ENCODE results near the gene FGG. TPM values are rescaled to one million over a fixed set of nuclear protein-coding genes. Genes with fewer than 3 reads are reported as not detected.
A peak's percentile ranks its signal among the peaks of the same experiment; 100 is the strongest.

The FGG gene
- total and polyA plus RNA-seq, 2 of the 13 experiments (the other 11 are each of a cell fraction or from before 2014, with no cell fraction given): 1,037 to 2,423 TPM

DNA sequence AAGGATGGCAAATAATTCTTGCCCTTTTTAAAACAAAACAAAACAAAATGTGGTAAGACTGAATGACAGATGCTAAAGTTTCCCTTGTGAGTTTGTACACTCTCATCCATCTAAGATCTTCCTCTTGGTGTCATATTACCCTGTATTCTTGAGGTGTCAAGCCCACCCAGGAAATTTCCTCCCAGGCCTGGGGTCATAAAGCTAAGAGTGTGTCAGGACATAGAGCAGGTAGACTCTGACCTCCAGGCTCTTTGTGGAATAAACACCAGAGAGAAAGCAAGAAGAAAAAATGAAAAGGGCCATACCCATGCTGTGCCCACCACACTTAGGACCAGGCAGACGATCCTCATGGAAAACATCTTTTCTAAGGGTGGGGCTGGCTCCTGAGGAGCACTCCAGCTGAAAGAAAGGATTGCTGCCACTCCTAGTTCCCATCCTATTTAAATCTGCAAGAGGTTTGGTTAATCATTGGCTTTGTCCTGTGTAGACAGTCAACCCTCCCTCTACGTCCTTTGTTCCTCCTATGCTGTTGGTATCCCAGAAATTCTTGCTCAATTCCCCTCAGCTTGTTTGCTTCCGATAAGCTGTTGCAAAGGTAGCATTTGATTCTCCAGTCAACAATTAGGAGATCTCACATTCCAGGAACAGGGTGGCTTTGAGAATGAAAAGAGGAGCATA is 22.0 kb downstream of the FGG start, which contains the start of gene FGA (continued):
- TF ChIP-seq ZNF468 (CRISPR knock-in tag; IDR thresholded peaks at IDR 0.05): no peak
- TF ChIP-seq ZNF253 (CRISPR knock-in tag; IDR thresholded peaks at IDR 0.05; ENCODE audit: borderline replicate concordance): no peak
- TF ChIP-seq ZBTB38 (CRISPR knock-in tag; IDR thresholded peaks at IDR 0.05): 0 out of 2 replicates have a peak, but pooled peaks have one; percentile 23
- TF ChIP-seq ZNF883 (CRISPR knock-in tag; IDR thresholded peaks at IDR 0.05; ENCODE audit: not compliant biosample characterization): no peak
- peak; percentile 77; the same call in 1 of the 2 replicates for TF ChIP-seq ZNF335 (CRISPR knock-in tag; IDR thresholded peaks at IDR 0.05)
- TF ChIP-seq, protein P1, sequence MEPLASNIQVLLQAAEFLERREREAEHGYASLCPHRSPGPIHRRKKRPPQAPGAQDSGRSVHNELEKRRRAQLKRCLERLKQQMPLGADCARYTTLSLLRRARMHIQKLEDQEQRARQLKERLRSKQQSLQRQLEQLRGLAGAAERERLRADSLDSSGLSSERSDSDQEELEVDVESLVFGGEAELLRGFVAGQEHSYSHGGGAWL (CRISPR knock-in tag; IDR thresholded peaks at IDR 0.05): no peak
- TF ChIP-seq NR2C2 (CRISPR knock-in tag; IDR thresholded peaks at IDR 0.05; ENCODE audit: borderline replicate concordance): peak; percentile 65; the same call in 1 of the 2 replicates
- no peak for TF ChIP-seq ZNF441 (CRISPR knock-in tag; IDR thresholded peaks at IDR 0.05; ENCODE audit: borderline replicate concordance)
- TF ChIP-seq ZBTB8A (CRISPR knock-in tag; IDR thresholded peaks at IDR 0.05; ENCODE audit: borderline replicate concordance, low read depth): peak; percentile 31; the same call in 1 of the 2 replicates
- 0 out of 2 replicates have a peak, but pooled peaks have one; percentile 28 for TF ChIP-seq SIN3A (IDR thresholded peaks at IDR 0.05; ENCODE audit: borderline replicate concordance, low read depth, low read length)
- no peak for TF ChIP-seq MBNL3 (CRISPR knock-in tag; conservative IDR thresholded peaks at IDR 0.05)
- TF ChIP-seq, protein P2, sequence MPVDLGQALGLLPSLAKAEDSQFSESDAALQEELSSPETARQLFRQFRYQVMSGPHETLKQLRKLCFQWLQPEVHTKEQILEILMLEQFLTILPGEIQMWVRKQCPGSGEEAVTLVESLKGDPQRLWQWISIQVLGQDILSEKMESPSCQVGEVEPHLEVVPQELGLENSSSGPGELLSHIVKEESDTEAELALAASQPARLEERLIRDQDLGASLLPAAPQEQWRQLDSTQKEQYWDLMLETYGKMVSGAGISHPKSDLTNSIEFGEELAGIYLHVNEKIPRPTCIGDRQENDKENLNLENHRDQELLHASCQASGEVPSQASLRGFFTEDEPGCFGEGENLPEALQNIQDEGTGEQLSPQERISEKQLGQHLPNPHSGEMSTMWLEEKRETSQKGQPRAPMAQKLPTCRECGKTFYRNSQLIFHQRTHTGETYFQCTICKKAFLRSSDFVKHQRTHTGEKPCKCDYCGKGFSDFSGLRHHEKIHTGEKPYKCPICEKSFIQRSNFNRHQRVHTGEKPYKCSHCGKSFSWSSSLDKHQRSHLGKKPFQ (CRISPR knock-in tag; IDR thresholded peaks at IDR 0.05; ENCODE audit: insufficient replicate concordance): no peak
- peak; percentile 98 for TF ChIP-seq SALL1 (CRISPR knock-in tag; IDR thresholded peaks at IDR 0.05)
- no peak for TF ChIP-seq ZNF577 (CRISPR knock-in tag; IDR thresholded peaks at IDR 0.05; ENCODE audit: borderline replicate concordance, low read depth)
- no peak; the same call in 1 of the 2 replicates for TF ChIP-seq SRY (CRISPR knock-in tag; IDR thresholded peaks at IDR 0.05)
- TF ChIP-seq SP140L (CRISPR knock-in tag; IDR thresholded peaks at IDR 0.05; ENCODE audit: borderline replicate concordance): peak; percentile 87; the same call in 1 of the 2 replicates
- TF ChIP-seq, protein P3, sequence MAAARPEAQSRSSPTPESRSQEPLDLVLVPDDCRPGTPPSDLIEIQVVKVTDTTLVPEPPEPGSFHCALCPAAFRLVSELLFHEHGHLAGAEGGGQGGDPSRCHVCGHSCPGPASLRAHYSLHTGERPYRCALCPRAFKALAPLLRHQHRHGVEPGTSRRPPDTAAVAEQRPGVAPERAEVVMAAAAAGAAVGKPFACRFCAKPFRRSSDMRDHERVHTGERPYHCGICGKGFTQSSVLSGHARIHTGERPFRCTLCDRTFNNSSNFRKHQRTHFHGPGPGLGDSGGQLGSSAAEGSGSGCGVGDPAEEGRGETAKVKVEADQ (CRISPR knock-in tag; IDR thresholded peaks at IDR 0.05; ENCODE audit: borderline replicate concordance): no peak
- TF ChIP-seq ZNF20 (CRISPR knock-in tag; IDR thresholded peaks at IDR 0.05): no peak
- no peak for TF ChIP-seq MTA1 (CRISPR knock-in tag; IDR thresholded peaks at IDR 0.05; ENCODE audit: borderline replicate concordance)
- 0 out of 2 replicates have a peak, but pooled peaks have one; percentile 30 for TF ChIP-seq YEATS4 (CRISPR knock-in tag; IDR thresholded peaks at IDR 0.05; ENCODE audit: borderline replicate concordance)
- no peak for TF ChIP-seq ZNF768 (CRISPR knock-in tag; IDR thresholded peaks at IDR 0.05)
- TF ChIP-seq SNAPC2 (CRISPR knock-in tag; IDR thresholded peaks at IDR 0.05): no peak
- TF ChIP-seq, protein P4, sequence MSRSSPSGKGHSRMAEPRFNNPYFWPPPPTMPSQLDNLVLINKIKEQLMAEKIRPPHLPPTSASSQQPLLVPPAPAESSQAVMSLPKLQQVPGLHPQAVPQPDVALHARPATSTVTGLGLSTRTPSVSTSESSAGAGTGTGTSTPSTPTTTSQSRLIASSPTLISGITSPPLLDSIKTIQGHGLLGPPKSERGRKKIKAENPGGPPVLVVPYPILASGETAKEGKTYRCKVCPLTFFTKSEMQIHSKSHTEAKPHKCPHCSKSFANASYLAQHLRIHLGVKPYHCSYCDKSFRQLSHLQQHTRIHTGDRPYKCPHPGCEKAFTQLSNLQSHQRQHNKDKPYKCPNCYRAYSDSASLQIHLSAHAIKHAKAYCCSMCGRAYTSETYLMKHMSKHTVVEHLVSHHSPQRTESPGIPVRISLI (CRISPR knock-in tag; IDR thresholded peaks at IDR 0.05; ENCODE audit: borderline replicate concordance): peak; percentile 76; the same call in 1 of the 2 replicates
- TF ChIP-seq BORCS8-MEF2B (CRISPR knock-in tag; IDR thresholded peaks at IDR 0.05): peak; percentile 90; the same call in 1 of the 2 replicates
- no peak for TF ChIP-seq ZNF496 (CRISPR knock-in tag; IDR thresholded peaks at IDR 0.05; ENCODE audit: insufficient replicate concordance)
- TF ChIP-seq ZNF251 (CRISPR knock-in tag; IDR thresholded peaks at IDR 0.05): no peak

Data from HepG2 (cell line).